Liver (tissue), 3 donors: Measurements from ENCODE around the gene JAKMIP1.

ENCODE experiments used
- HNF4G ChIP-seq: IDR thresholded peaks from 2 replicates; pipeline ENCODE4 v1.6.1; 2016; ENCODE audit warnings: antibody characterized with exemption
- TF ChIP-seq, protein P1 (sequence below): fragments of 150-350 bp; IDR thresholded peaks from 2 replicates; pipeline ENCODE4 v1.5.1; 2017; ENCODE audit warnings: improper control_type of control experiment, low read depth, low read length; ENCODE audit not compliant: missing input control
- donor health status: healthy.
- donor health status: healthy.

DNA sequence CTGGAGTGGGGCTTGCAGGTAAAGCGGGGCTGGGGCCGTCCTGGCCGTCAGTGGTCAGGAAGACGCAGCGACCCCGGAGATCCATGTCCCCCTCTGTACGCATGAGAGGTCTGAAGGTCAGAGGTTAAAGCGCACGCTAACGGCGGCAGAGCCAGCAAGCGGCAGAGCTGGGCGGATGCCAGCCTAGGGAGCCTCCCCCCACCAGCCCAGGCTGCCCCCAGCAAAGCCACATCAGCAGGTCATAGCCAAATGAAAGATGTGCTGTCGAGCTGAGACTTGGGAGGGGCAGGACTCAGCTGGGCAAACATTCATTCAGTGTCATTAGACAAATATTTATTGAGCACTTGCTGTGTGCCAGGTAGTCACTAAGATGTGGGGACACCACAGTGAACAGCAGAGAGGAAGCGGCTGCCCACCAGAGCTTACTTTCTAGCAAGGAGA, 593 bp upstream of the JAKMIP1 start:
- no peak for TF ChIP-seq HNF4G
- TF ChIP-seq, protein P1, sequence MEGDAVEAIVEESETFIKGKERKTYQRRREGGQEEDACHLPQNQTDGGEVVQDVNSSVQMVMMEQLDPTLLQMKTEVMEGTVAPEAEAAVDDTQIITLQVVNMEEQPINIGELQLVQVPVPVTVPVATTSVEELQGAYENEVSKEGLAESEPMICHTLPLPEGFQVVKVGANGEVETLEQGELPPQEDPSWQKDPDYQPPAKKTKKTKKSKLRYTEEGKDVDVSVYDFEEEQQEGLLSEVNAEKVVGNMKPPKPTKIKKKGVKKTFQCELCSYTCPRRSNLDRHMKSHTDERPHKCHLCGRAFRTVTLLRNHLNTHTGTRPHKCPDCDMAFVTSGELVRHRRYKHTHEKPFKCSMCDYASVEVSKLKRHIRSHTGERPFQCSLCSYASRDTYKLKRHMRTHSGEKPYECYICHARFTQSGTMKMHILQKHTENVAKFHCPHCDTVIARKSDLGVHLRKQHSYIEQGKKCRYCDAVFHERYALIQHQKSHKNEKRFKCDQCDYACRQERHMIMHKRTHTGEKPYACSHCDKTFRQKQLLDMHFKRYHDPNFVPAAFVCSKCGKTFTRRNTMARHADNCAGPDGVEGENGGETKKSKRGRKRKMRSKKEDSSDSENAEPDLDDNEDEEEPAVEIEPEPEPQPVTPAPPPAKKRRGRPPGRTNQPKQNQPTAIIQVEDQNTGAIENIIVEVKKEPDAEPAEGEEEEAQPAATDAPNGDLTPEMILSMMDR: no peak
